Mesenchymal stem cell (in vitro differentiated cells and primary cell): ENCODE data around the gene FAM228B.

Experiments used
- DNase-seq: peaks from one replicate; pipeline ENCODE4 v3.0.0-alpha.2; 2013
- H2AFZ ChIP-seq: one replicate; pipeline ENCODE4 v1.6.1; 2013; ENCODE audit warnings: low read depth, mild to moderate bottlenecking, control low read depth, inconsistent platforms, low read length, moderate library complexity
- H2AK5ac ChIP-seq: 2 replicates; pipeline ENCODE4 v1.6.1; 2013; ENCODE audit warnings: low read length, moderate library complexity, mild to moderate bottlenecking, inconsistent platforms; ENCODE audit not compliant: severe bottlenecking
- H2BK120ac ChIP-seq: one replicate; pipeline ENCODE4 v1.6.1; 2013; ENCODE audit warnings: low read depth, mild to moderate bottlenecking, inconsistent platforms, low read length, moderate library complexity
- H2BK12ac ChIP-seq, 2 experiments: one replicate each; pipeline ENCODE4 v1.6.1; 2013; ENCODE audit warnings: inconsistent platforms in 2 of 2, low read length in 2 of 2, mild to moderate bottlenecking in 2 of 2, moderate library complexity in 2 of 2, control low read depth in 1 of 2
- H2BK15ac ChIP-seq: one replicate; pipeline ENCODE4 v1.6.1; 2013; ENCODE audit warnings: mild to moderate bottlenecking, low read depth, inconsistent platforms; ENCODE audit not compliant: poor library complexity, severe bottlenecking
- H2BK5ac ChIP-seq: 2 replicates; pipeline ENCODE4 v1.6.1; 2013; ENCODE audit warnings: low read depth, mild to moderate bottlenecking, low read length, control low read depth, inconsistent platforms; ENCODE audit not compliant: poor library complexity, severe bottlenecking
- H3K14ac ChIP-seq, 2 experiments: one replicate each; pipeline ENCODE4 v1.6.1; 2013; ENCODE audit warnings: inconsistent platforms in 2 of 2, low read length in 2 of 2, control low read depth in 1 of 2, mild to moderate bottlenecking in 1 of 2, moderate library complexity in 1 of 2
- H3K18ac ChIP-seq, 2 experiments: one replicate each; pipeline ENCODE4 v1.6.1; 2013; ENCODE audit warnings: inconsistent platforms in 2 of 2, low read length in 2 of 2, control low read depth in 1 of 2, low read depth in 1 of 2, mild to moderate bottlenecking in 1 of 2
- H3K23ac ChIP-seq, 2 experiments: one replicate each; pipeline ENCODE4 v1.6.1; 2013; ENCODE audit warnings: inconsistent platforms in 2 of 2, low read length in 2 of 2, mild to moderate bottlenecking in 2 of 2, moderate library complexity in 2 of 2, control low read depth in 1 of 2
- H3K27ac ChIP-seq: 2 replicates; pipeline ENCODE4 v1.5.1; 2013; ENCODE audit warnings: mild to moderate bottlenecking, moderate library complexity, low read length, control low read depth, inconsistent platforms; ENCODE audit not compliant: poor library complexity, severe bottlenecking
- H3K27me3 ChIP-seq, 2 experiments: 2 replicates each; pipeline versions ENCODE4 v1.6.1 to v1.7.0; 2013; ENCODE audit warnings: low read length in 2 of 2, mild to moderate bottlenecking in 2 of 2, moderate library complexity in 2 of 2, control low read depth in 1 of 2, inconsistent platforms in 1 of 2; ENCODE audit not compliant: control insufficient read depth in 1 of 2, insufficient read depth in 1 of 2
- H3K36me3 ChIP-seq, 2 experiments: 2 replicates each; pipeline versions ENCODE4 v1.6.1 to v1.7.0; 2013; ENCODE audit warnings: low read length in 2 of 2, control low read depth in 1 of 2, inconsistent platforms in 1 of 2, low read depth in 1 of 2, mild to moderate bottlenecking in 1 of 2; ENCODE audit not compliant: insufficient read depth in 2 of 2, control insufficient read depth in 1 of 2
- H3K4ac ChIP-seq, 2 experiments: one replicate each; pipeline ENCODE4 v1.6.1; 2013; ENCODE audit warnings: inconsistent platforms in 2 of 2, low read length in 2 of 2, mild to moderate bottlenecking in 2 of 2, moderate library complexity in 2 of 2, control low read depth in 1 of 2, low read depth in 1 of 2
- H3K4me1 ChIP-seq: 2 replicates; pipeline ENCODE4 v1.6.1; 2013; ENCODE audit warnings: low read depth, low read length, control low read depth; ENCODE audit not compliant: control insufficient read depth, insufficient read depth
- H3K4me2 ChIP-seq: 2 replicates; pipeline ENCODE4 v1.6.1; 2013; ENCODE audit warnings: low read length, mild to moderate bottlenecking, inconsistent platforms; ENCODE audit not compliant: poor library complexity, severe bottlenecking
- H3K4me3 ChIP-seq, 2 experiments: 2 replicates each; pipeline versions ENCODE4 v1.5.1 to v1.7.0; 2013; ENCODE audit warnings: low read length in 2 of 2, mild to moderate bottlenecking in 2 of 2, control low read depth in 1 of 2, low read depth in 1 of 2; ENCODE audit not compliant: insufficient read depth in 1 of 2
- H3K79me1 ChIP-seq: replicated peaks from 2 replicates; pipeline ENCODE4 v1.6.1; 2013; ENCODE audit warnings: mild to moderate bottlenecking, control low read depth, low read length, inconsistent platforms; ENCODE audit not compliant: poor library complexity, severe bottlenecking
- H3K9ac ChIP-seq: 2 replicates; pipeline ENCODE4 v1.7.0; 2013; ENCODE audit warnings: mild to moderate bottlenecking, low read length, moderate library complexity
- H3K9me3 ChIP-seq: 2 replicates; pipeline ENCODE4 v1.7.0; 2013; ENCODE audit warnings: mild to moderate bottlenecking, low read length; ENCODE audit not compliant: control insufficient read depth
- H4K8ac ChIP-seq: one replicate; pipeline ENCODE4 v1.6.1; 2013; ENCODE audit warnings: inconsistent platforms, mild to moderate bottlenecking, low read length, moderate library complexity
- H4K91ac ChIP-seq: one replicate; pipeline ENCODE4 v1.6.1; 2013; ENCODE audit warnings: mild to moderate bottlenecking, low read length, inconsistent platforms
- WGBS: methylation state at CpG from one replicate; pipeline ENCODE4 v1.1.7; 2013; ENCODE audit warnings: mixed read lengths; 5-methylcytosine and 5-hydroxymethylcytosine counted together

FAM228B gene

GRCh38 chr2:24075915-24076848 lies 47.1 kb upstream of the FAM228B start, which contains the start of gene SF3B6:
Gene SF3B6, minus strand, starts transcription at chr2:24076326. Its CDS starts 97 bp downstream, at chr2:24076229.
- Histone ChIP-seq H3K4me1 (peaks cover 11% of the 10 kb centered on the region), H2BK5ac (peak within 1 kb of the TSS; percentile 63), H2BK15ac (peak within 1 kb of the TSS; percentile 83), H2AK5ac (no peak within 1 kb of the TSS), H3K27ac (peak within 1 kb of the TSS; percentile 87), H2AFZ (peak within 1 kb of the TSS; percentile 70), H3K18ac (peak within 1 kb of the TSS; percentile 83 to 96), H3K4ac (peak within 1 kb of the TSS; percentile 77 to 93), H2BK12ac (peak within 1 kb of the TSS in 1 of 2 experiments; percentile 71), H3K36me3 (peaks cover 18 to 54% of the 10 kb centered on the region in 2 experiments), H3K27me3 (no peaks in the 10 kb centered on the region), H3K4me3 (peak within 1 kb of the TSS; percentile 93 to 94), H3K4me2 (peak within 1 kb of the TSS; percentile 90), H3K79me1 (peaks cover 17% of the 10 kb centered on the region), H4K91ac (peak within 1 kb of the TSS; percentile 95), H3K9me3 (no peaks in the 10 kb centered on the region), H3K14ac (peak within 1 kb of the TSS in 1 of 2 experiments; percentile 98), H3K23ac (peak within 1 kb of the TSS in 1 of 2 experiments; percentile 95), H2BK120ac (peak within 1 kb of the TSS; percentile 74), H4K8ac (peak within 1 kb of the TSS; percentile 98), H3K9ac (peak within 1 kb of the TSS; percentile 92)
- DNase-seq = peak; percentile 99
- 1% methylated on average over 64 of the region's 64 CpGs for WGBS

- peak overlapping the region; percentile 70 for H2AFZ ChIP-seq
Measured at GRCh38 chr2:24076849-24077534, 46.3 kb upstream of the FAM228B start.

GRCh38 chr2:24077535-24077877 lies 45.8 kb upstream of the FAM228B start:
- Histone ChIP-seq H3K4me2 (peak overlapping the region; percentile 90), H3K79me1 (peaks cover 23% of the 10 kb centered on the region), H3K14ac (peak overlapping the region in 1 of 2 experiments; percentile 98), H2BK5ac (no peak overlapping the region), H2AK5ac (peak overlapping the region; percentile 68), H3K27ac (peak overlapping the region; percentile 64), H2AFZ (peak overlapping the region; percentile 70), H3K9ac (peak overlapping the region; percentile 75), H2BK120ac (peak overlapping the region; percentile 42), H3K4me3 (peak overlapping the region; percentile 79 to 93), H4K91ac (peak overlapping the region; percentile 95), H3K18ac (peak overlapping the region; percentile 30 to 96), H4K8ac (peak overlapping the region; percentile 98), H2BK12ac (peak overlapping the region; percentile 6 to 60), H3K4me1 (peaks cover 11% of the 10 kb centered on the region), H2BK15ac (no peak overlapping the region), H3K27me3 (no peaks in the 10 kb centered on the region), H3K4ac (peak overlapping the region; percentile 68 to 93), H3K9me3 (no peaks in the 10 kb centered on the region), H3K23ac (peak overlapping the region in 1 of 2 experiments; percentile 95), H3K36me3 (peaks cover 18 to 54% of the 10 kb centered on the region in 2 experiments)
- peak; percentile 34 for DNase-seq
- 23% methylated on average over 8 of the region's 9 CpGs for WGBS

More at GRCh38 chr2:24076849-24077534, 46.3 kb upstream of the FAM228B start:
- peaks cover 11% of the 10 kb centered on the region for H3K4me1 ChIP-seq
- peak overlapping the region in 1 of 2 experiments; percentile 95 for H3K23ac ChIP-seq
- no peak for DNase-seq
- H3K79me1 ChIP-seq = peaks cover 19% of the 10 kb centered on the region
- no peaks in the 10 kb centered on the region for H3K9me3 ChIP-seq
- H2BK5ac ChIP-seq = peak overlapping the region; percentile 63
- peak overlapping the region; percentile 83 to 96 for H3K18ac ChIP-seq
- peak overlapping the region; percentile 98 for H4K8ac ChIP-seq
- peak overlapping the region; percentile 68 for H2AK5ac ChIP-seq
- peak overlapping the region; percentile 95 for H4K91ac ChIP-seq
- peak overlapping the region; percentile 83 for H2BK15ac ChIP-seq
- H3K14ac ChIP-seq = peak overlapping the region in 1 of 2 experiments; percentile 98
- H3K4ac ChIP-seq = peak overlapping the region; percentile 77 to 93
- H3K4me3 ChIP-seq = peak overlapping the region; percentile 79 to 93
- peak overlapping the region; percentile 75 for H3K9ac ChIP-seq
- H3K27ac ChIP-seq = peak overlapping the region; percentile 64
- peak overlapping the region in 1 of 2 experiments; percentile 71 for H2BK12ac ChIP-seq
- H3K27me3 ChIP-seq = no peaks in the 10 kb centered on the region
- H3K36me3 ChIP-seq = peaks cover 16 to 54% of the 10 kb centered on the region in 2 experiments
- H3K4me2 ChIP-seq = peak overlapping the region; percentile 90
- WGBS = 2% methylated on average over 39 of the region's 41 CpGs
- H2BK120ac ChIP-seq = peak overlapping the region; percentile 74
